Kidney epithelial cell (primary cell): ENCODE results near the gene DGKI. TPM values are rescaled to one million over a fixed set of nuclear protein-coding genes. Genes with fewer than 3 reads are reported as not detected.
A peak's percentile ranks its signal among the peaks of the same experiment; 100 is the strongest.

Experiments
- DNase-seq: peaks from one replicate; pipeline ENCODE4 v3.0.0-alpha.2; 2010; ENCODE audit warnings: low read depth
- H3K27me3 ChIP-seq: 2 replicates; pipeline ENCODE4 v1.6.0; 2011; ENCODE audit warnings: low read length; ENCODE audit not compliant: control insufficient read depth, insufficient read depth
- H3K36me3 ChIP-seq: 2 replicates; pipeline ENCODE4 v1.5.1; 2011; ENCODE audit warnings: low read length; ENCODE audit not compliant: control insufficient read depth, insufficient read depth
- H3K4me3 ChIP-seq: 2 replicates; pipeline ENCODE4 v1.5.1; 2011; ENCODE audit warnings: low read depth, mild to moderate bottlenecking, control low read depth, low read length
- total RNA-seq: library from RNA; depleted of rRNA; stranded (reverse); fragments of >200 nt; gene quantifications from 2 replicates; pipeline ENCODE4 v1.2.3, GENCODE V29; 2015
- TF ChIP-seq, protein P1 (sequence below): IDR thresholded peaks from 2 replicates; pipeline ENCODE4 v1.5.1; 2011; ENCODE audit warnings: mild to moderate bottlenecking, moderate library complexity, low read length, control low read depth, inconsistent platforms; ENCODE audit not compliant: insufficient read depth, poor library complexity, severe bottlenecking

The DGKI gene
- total RNA-seq, 1 donor from 2014 or later: 3.5 TPM

DNA sequence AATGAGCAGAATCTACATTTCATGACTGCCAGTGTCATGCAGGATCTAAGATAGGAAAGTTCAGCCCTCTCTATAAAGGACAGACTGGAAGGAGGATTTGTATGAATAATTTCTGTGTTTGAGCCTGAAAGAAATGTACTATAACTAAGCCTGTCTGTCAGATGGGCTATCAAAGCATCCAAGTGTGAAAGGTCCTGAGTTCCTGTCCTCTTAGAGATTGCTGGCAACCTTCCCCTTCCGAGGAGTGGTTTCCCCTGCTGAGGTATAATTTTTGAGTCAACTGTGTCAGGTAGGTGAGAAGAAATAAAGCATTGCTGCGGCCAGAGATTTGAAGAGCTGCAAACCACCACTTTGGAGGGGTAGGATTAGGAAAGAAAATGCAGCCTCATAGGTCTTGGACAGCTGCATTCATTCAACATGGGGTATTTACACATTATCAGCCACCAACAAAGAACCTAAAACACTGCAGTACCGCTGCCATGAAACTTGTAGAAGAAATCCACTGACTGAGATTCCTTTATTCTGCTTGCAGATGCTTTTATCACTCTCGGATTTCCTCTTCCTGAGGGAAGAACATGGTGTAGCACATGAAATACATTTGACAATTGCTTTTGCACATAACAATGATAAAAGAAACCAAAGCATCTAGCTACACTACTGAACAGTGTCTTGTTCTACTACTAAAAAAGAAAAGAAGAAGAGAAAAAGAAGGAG lies 189.1 kb downstream of the DGKI start:
- Histone ChIP-seq H3K4me3 (no peak overlapping the region), H3K27me3 (no peaks in the 10 kb centered on the region), H3K36me3 (no peaks in the 10 kb centered on the region)
- TF ChIP-seq, protein P1, sequence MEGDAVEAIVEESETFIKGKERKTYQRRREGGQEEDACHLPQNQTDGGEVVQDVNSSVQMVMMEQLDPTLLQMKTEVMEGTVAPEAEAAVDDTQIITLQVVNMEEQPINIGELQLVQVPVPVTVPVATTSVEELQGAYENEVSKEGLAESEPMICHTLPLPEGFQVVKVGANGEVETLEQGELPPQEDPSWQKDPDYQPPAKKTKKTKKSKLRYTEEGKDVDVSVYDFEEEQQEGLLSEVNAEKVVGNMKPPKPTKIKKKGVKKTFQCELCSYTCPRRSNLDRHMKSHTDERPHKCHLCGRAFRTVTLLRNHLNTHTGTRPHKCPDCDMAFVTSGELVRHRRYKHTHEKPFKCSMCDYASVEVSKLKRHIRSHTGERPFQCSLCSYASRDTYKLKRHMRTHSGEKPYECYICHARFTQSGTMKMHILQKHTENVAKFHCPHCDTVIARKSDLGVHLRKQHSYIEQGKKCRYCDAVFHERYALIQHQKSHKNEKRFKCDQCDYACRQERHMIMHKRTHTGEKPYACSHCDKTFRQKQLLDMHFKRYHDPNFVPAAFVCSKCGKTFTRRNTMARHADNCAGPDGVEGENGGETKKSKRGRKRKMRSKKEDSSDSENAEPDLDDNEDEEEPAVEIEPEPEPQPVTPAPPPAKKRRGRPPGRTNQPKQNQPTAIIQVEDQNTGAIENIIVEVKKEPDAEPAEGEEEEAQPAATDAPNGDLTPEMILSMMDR: no peak
- no peak for DNase-seq

DNA sequence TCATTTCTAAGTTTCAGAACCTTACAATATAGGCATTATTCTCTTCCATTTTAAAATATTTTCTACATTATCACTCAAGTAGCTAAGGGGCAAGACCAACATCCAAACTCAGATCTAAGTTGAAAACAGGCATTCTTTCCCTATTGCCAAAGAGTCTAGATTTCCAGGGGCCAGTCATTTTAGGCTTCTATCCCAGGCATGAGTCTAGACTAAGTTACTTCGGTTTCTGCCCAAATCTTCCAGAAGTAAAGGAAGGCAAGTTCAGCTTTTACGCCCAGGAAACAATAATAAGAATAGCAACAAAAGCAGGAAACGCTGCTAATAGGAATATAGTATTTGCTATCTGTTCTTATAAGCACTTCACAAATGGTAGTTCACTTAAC lies 189.9 kb downstream of the DGKI start:
- Histone ChIP-seq H3K4me3 (no peak overlapping the region), H3K36me3 (no peaks in the 10 kb centered on the region), H3K27me3 (no peaks in the 10 kb centered on the region)
- no peak for DNase-seq
- TF ChIP-seq, protein P1: no peak

DNA sequence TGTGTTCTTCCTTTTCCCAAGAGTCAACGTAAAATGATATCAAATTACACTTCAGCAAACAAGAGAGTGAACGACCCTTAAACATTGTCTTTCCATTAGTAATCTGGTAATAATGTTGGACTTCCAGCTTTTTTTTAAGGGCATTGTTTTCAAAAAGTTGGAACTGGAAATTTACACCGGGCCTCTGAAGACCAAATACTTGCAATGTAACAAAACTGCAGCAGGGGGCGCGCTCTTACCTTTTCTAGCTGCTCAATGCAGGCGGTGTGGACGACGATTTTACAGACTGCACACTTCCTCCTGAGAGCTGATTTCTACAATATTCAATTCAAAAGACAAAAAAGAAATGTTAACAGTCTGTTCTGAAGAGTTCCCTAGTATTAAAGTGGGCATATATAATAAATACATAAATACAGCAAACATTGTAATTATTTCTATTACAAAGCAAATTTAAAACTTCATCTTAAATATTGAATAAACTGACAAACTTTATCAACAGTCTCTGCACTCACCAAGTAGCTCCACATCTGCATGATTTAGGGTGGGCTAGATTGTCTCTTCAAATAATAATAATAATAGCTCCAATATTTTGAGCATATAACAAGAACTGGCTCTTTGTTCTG lies 190.4 kb downstream of the DGKI start:
- Histone ChIP-seq H3K27me3 (no peaks in the 10 kb centered on the region), H3K4me3 (no peak overlapping the region), H3K36me3 (no peaks in the 10 kb centered on the region)
- peak; percentile 37 for DNase-seq
- TF ChIP-seq, protein P1: peak; percentile 81

DNA sequence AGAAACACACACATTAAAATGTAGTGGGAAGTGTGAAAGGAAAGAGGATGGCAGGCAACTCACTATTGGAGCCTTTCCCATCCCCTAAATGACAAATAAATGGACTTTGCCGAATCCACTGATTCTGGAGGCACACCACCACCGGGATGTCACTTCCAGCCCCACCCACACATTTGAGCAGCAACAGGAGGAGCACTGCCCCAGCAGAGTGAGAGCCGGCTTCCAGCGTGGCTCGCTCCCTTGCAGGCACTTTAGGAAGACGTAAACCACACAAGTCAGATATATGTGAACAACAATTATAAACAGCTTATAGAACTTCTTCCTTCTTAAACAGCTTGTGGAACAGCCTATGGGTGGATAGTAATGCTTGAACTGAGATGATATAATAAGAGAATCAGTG lies 191.0 kb downstream of the DGKI start:
- no peak for DNase-seq
- H3K36me3 ChIP-seq: no peaks in the 10 kb centered on the region
- no peaks in the 10 kb centered on the region for H3K27me3 ChIP-seq
- TF ChIP-seq, protein P1: no peak
- no peak overlapping the region for H3K4me3 ChIP-seq

DNA sequence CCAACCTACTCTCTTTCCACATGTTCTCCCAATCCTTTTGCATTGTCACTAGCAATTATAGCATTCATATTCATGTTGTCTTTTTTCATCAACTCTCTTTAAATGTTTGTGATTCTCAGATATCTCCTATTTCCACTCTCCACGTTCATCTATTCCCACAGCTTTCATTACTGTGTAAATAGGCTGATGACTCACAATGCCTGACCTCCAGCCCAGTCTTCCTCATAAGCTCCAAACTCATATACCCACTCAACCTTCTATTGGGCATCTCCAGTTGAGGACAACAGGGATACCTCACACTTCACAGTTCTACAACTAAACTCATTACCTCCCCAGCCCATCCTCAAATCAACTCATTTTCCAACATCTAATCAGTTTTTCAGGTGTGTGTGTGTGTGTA lies 194.1 kb downstream of the DGKI start:
- Histone ChIP-seq H3K36me3 (no peaks in the 10 kb centered on the region), H3K4me3 (no peak overlapping the region), H3K27me3 (no peaks in the 10 kb centered on the region)
- TF ChIP-seq, protein P1: no peak
- DNase-seq: no peak
